Measurements from ENCODE around the gene BLOC1S4.

GRCh38 chr4:6687947-6688878 lies 27.8 kb upstream of the BLOC1S4 start:
- TF ChIP-seq POLR2AphosphoS5 (IDR thresholded peaks at IDR 0.05; ENCODE audit: borderline replicate concordance, low read depth, low read length) (no peak), EZH2 (IDR thresholded peaks at IDR 0.05) (no peak), FOXP2 (optimal IDR thresholded peaks at IDR 0.05; ENCODE audit: control extremely low read depth, extremely low read length, insufficient read depth) (no peak)

All from SK-N-MC (cell line).